OCI-LY7 (cell line): Measurements from ENCODE around the gene DERL3.

Experiments used
- CTCF ChIP-seq: fragments of 200-600 bp; sonication (generic); conservative IDR thresholded peaks from 2 replicates; pipeline ENCODE4 v1.5.1; 2014; ENCODE audit warnings: mild to moderate bottlenecking, antibody characterized with exemption, low read length, moderate library complexity, mixed read lengths
- EZH2phosphoT487 ChIP-seq: fragments of 200-600 bp; sonication (generic); IDR thresholded peaks from 2 replicates; pipeline ENCODE4 v1.6.1; 2018; ENCODE audit warnings: low read depth, borderline replicate concordance, mild to moderate bottlenecking, mixed run types, antibody characterized with exemption, low read length, moderate library complexity, mixed read lengths

GRCh38 chr22:23834793-23835483 is 3.9 kb downstream of the DERL3 start:
- no peak for TF ChIP-seq CTCF
- no peak for TF ChIP-seq EZH2phosphoT487
